Hepatocyte (in vitro differentiated cells): ENCODE measurements around the gene DCLK2. TPM values are rescaled to one million over a fixed set of nuclear protein-coding genes. Genes with fewer than 3 reads are reported as not detected.

Experiments
- DNase-seq: peaks from one replicate; pipeline ENCODE4 v3.0.0-alpha.2; 2016; ENCODE audit warnings: low spot score
- H2AFZ ChIP-seq: fragments of 200-600 bp; sonication (generic); 2 replicates; pipeline ENCODE4 v1.6.0; 2016; ENCODE audit warnings: antibody characterized with exemption, mild to moderate bottlenecking
- H3K27ac ChIP-seq: fragments of 200-600 bp; sonication (generic); 2 replicates; pipeline ENCODE4 v1.5.1; 2016; ENCODE audit warnings: mild to moderate bottlenecking
- H3K27me3 ChIP-seq: fragments of 200-600 bp; sonication (generic); 2 replicates; pipeline ENCODE4 v1.6.1; 2016
- H3K36me3 ChIP-seq: fragments of 200-600 bp; sonication (generic); replicated peaks from 2 replicates; pipeline ENCODE4 v1.5.1; 2016; ENCODE audit warnings: low read depth; ENCODE audit not compliant: insufficient read depth
- H3K4me1 ChIP-seq: fragments of 200-600 bp; sonication (generic); 2 replicates; pipeline ENCODE4 v1.5.1; 2016; ENCODE audit warnings: mild to moderate bottlenecking, moderate library complexity; ENCODE audit not compliant: insufficient read depth
- H3K4me2 ChIP-seq: fragments of 200-600 bp; sonication (generic); 2 replicates; pipeline ENCODE4 v1.6.0; 2016
- H3K4me3 ChIP-seq: fragments of 200-600 bp; sonication (generic); 2 replicates; pipeline ENCODE4 v1.5.1; 2016; ENCODE audit warnings: mild to moderate bottlenecking
- H3K79me2 ChIP-seq: fragments of 200-600 bp; sonication (generic); 2 replicates; pipeline ENCODE4 v1.6.0; 2017; ENCODE audit warnings: mild to moderate bottlenecking
- H3K9me2 ChIP-seq: fragments of 200-600 bp; sonication (generic); replicated peaks from 2 replicates; pipeline ENCODE4 v1.6.0; 2017; ENCODE audit warnings: mild to moderate bottlenecking; ENCODE audit not compliant: insufficient read depth
- H3K9me3 ChIP-seq: fragments of 200-600 bp; sonication (generic); 2 replicates; pipeline ENCODE4 v1.5.1; 2016; ENCODE audit warnings: low read depth, mild to moderate bottlenecking
- H4K20me1 ChIP-seq: fragments of 200-600 bp; sonication (generic); 2 replicates; pipeline ENCODE4 v1.6.0; 2016; ENCODE audit warnings: mild to moderate bottlenecking; ENCODE audit not compliant: insufficient read depth, poor library complexity, severe bottlenecking
- EZH2 ChIP-seq: fragments of 200-600 bp; sonication (generic); IDR thresholded peaks from 2 replicates; pipeline ENCODE4 v1.6.1; 2016; ENCODE audit warnings: antibody characterized with exemption, mild to moderate bottlenecking, borderline replicate concordance
- EZH2phosphoT487 ChIP-seq: fragments of 200-600 bp; sonication (generic); IDR thresholded peaks from one replicate; pipeline ENCODE4 v1.6.1; 2018; ENCODE audit warnings: antibody characterized with exemption, mild to moderate bottlenecking, low read depth, moderate library complexity; ENCODE audit not compliant: unreplicated experiment, severe bottlenecking
- WGBS: methylation state at CpG from one replicate; pipeline ENCODE4 v1.1.6; 2016; ENCODE audit warnings: low lambda C conversion rate; ENCODE audit errors: missing lambda C conversion rate; 5-methylcytosine and 5-hydroxymethylcytosine counted together
- polyA plus RNA-seq: library from polyadenylated mRNA; unstranded; fragments of >200 nt; fragmentation: Nextera tagmentation; extraction: Ambion mirVana; gene quantifications from 2 replicates; pipeline ENCODE4 v1.2.1, GENCODE V29; 2016
- total RNA-seq: library from RNA; depleted of rRNA; stranded (reverse); fragments of >200 nt; gene quantifications from 2 replicates; pipeline ENCODE4 v1.2.3, GENCODE V29; 2014
- TF ChIP-seq, protein P1 (sequence below): fragments of 200-600 bp; sonication (generic); IDR thresholded peaks from 2 replicates; pipeline ENCODE4 v1.5.1; 2016; ENCODE audit warnings: antibody characterized with exemption, mild to moderate bottlenecking; ENCODE audit not compliant: poor library complexity

The DCLK2 gene
- total and polyA plus RNA-seq, 2 experiments from 2014 or later = 1.5 to 2.8 TPM

DNA sequence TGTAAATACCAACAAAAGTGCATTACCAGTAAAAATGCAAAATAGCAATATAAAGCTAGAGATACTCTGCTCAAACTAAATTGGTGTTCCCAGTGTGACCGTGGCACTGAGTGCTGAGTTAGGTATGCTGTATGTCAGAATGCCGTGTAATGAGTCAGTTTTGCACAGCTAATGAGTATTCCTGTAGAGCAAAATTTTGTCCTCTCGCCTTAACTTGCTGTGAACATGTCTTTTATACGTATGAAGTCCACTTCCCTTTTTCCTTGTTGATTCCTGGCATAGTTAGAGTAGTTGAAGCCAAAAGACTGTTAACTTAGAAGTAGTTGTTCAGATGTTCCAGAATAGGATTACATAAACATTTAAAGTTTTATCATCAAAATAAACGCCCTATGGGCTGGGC is 11.5 kb downstream of the DCLK2 start:
- Histone ChIP-seq H3K9me2 (no peaks in the 10 kb centered on the region), H3K79me2 (no peaks in the 10 kb centered on the region), H3K9me3 (no peaks in the 10 kb centered on the region), H3K4me1 (no peaks in the 10 kb centered on the region), H3K4me2 (no peak overlapping the region), H3K27me3 (no peaks in the 10 kb centered on the region), H2AFZ (no peak overlapping the region), H3K36me3 (no peaks in the 10 kb centered on the region), H3K27ac (no peak overlapping the region), H3K4me3 (no peak overlapping the region), H4K20me1 (no peaks in the 10 kb centered on the region)
- TF ChIP-seq EZH2 = no peak
- TF ChIP-seq, protein P1, sequence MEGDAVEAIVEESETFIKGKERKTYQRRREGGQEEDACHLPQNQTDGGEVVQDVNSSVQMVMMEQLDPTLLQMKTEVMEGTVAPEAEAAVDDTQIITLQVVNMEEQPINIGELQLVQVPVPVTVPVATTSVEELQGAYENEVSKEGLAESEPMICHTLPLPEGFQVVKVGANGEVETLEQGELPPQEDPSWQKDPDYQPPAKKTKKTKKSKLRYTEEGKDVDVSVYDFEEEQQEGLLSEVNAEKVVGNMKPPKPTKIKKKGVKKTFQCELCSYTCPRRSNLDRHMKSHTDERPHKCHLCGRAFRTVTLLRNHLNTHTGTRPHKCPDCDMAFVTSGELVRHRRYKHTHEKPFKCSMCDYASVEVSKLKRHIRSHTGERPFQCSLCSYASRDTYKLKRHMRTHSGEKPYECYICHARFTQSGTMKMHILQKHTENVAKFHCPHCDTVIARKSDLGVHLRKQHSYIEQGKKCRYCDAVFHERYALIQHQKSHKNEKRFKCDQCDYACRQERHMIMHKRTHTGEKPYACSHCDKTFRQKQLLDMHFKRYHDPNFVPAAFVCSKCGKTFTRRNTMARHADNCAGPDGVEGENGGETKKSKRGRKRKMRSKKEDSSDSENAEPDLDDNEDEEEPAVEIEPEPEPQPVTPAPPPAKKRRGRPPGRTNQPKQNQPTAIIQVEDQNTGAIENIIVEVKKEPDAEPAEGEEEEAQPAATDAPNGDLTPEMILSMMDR = no peak
- 88% methylated on average over 5 of the region's 5 CpGs for WGBS
- no peak for DNase-seq

DNA sequence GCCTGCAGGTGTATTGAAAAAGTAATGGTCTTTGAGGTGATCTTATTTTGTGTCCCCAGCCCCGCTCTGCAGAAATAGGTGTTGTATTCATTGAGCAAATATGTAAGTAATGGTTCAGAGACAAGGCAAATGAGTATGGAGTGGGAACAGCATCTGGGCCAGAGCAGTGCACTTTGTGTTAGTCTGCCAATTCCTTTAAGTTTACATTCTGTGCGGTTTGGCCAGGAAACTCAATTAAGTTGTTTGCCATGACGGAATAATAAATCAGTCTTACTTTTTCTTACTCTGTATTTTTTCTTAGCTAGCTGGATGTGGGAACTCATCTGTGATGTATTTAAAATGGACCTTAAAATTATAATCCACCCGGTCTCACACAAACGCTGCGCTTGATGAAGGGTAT is 12.6 kb downstream of the DCLK2 start:
- Histone ChIP-seq H2AFZ (no peak overlapping the region), H3K4me2 (no peak overlapping the region), H3K9me2 (no peaks in the 10 kb centered on the region), H3K79me2 (no peaks in the 10 kb centered on the region), H3K4me1 (no peaks in the 10 kb centered on the region), H3K27ac (no peak overlapping the region), H4K20me1 (no peaks in the 10 kb centered on the region), H3K27me3 (no peaks in the 10 kb centered on the region), H3K9me3 (no peaks in the 10 kb centered on the region), H3K4me3 (no peak overlapping the region), H3K36me3 (no peaks in the 10 kb centered on the region)
- no peak for DNase-seq
- TF ChIP-seq EZH2phosphoT487 = no peak
- no peak for TF ChIP-seq EZH2
- TF ChIP-seq, protein P1 = no peak
- WGBS = 79% methylated on average over 6 of the region's 6 CpGs

DNA sequence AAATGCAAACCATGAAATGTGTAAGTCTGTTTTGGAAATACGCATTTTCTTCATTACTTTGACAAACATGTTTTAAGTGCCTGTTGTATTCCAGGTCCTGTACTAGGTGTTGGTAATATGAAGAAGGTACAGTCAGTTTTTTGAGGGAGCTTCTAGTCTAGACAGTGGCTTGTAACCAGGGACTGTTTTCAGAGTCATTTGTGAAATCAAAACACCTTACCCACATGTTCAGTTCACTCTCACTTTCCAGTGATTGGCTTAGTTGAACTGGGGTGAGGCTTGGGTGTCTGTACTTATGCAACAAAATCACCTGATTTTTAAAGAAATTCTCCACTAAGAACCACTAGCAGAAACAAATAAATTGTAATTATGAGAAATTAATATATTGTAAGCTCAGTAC is 16.4 kb downstream of the DCLK2 start:
- Histone ChIP-seq H3K9me2 (no peaks in the 10 kb centered on the region), H3K4me2 (no peak overlapping the region), H3K27ac (no peak overlapping the region), H2AFZ (no peak overlapping the region), H3K36me3 (no peaks in the 10 kb centered on the region), H3K4me3 (no peak overlapping the region), H3K79me2 (no peaks in the 10 kb centered on the region), H4K20me1 (no peaks in the 10 kb centered on the region), H3K27me3 (no peaks in the 10 kb centered on the region), H3K9me3 (no peaks in the 10 kb centered on the region), H3K4me1 (no peaks in the 10 kb centered on the region)
- WGBS = 86% methylated on average over 1 of the region's 1 CpG
- DNase-seq = no peak
- TF ChIP-seq EZH2 (no peak), EZH2phosphoT487 (no peak)
- TF ChIP-seq, protein P1 = no peak

DNA sequence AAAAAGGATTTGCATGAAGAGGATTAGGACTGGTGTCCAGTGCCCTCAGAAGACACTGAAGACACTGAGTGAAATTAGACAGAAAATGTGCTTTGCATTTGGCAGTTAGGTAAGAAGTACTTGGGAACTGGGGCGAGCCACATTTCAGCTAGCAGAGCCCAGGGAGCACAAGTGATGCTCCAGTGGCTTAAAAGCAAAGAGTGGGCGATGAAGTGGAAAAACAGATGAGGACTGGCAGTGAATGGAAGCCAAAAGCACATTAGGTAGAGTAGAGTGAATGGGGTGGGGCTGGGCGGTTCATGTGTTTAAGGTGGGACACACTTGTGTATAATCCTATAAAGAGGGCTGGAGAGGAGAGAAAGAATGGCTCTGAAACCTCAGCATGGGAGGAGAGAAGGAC is 18.4 kb downstream of the DCLK2 start:
- no peak for TF ChIP-seq EZH2
- TF ChIP-seq EZH2phosphoT487 = no peak
- TF ChIP-seq, protein P1 = no peak
- H3K4me2 ChIP-seq = no peak overlapping the region
- H3K9me3 ChIP-seq = no peaks in the 10 kb centered on the region
- no peaks in the 10 kb centered on the region for H3K79me2 ChIP-seq
- no peaks in the 10 kb centered on the region for H3K9me2 ChIP-seq
- no peaks in the 10 kb centered on the region for H3K4me1 ChIP-seq
- H2AFZ ChIP-seq = no peak overlapping the region
- no peak overlapping the region for H3K27ac ChIP-seq
- H3K4me3 ChIP-seq = no peak overlapping the region
- H3K27me3 ChIP-seq = no peaks in the 10 kb centered on the region
- DNase-seq = no peak
- H3K36me3 ChIP-seq = no peaks in the 10 kb centered on the region
- H4K20me1 ChIP-seq = no peaks in the 10 kb centered on the region
- WGBS = 96% methylated on average over 3 of the region's 3 CpGs
